Tibial nerve (tissue), 4 donors: ENCODE data around the gene GABRG3. TPM values are rescaled to one million over a fixed set of nuclear protein-coding genes. Genes with fewer than 3 reads are reported as not detected.

Source experiments
- DNase-seq, 2 donors: peaks; one replicate each; pipeline ENCODE4 v3.0.0-alpha.2; 2019; ENCODE audit warnings: low spot score in 2 of 2
- H3K27ac ChIP-seq, 4 donors: fragments of 200-600 bp; sonication (generic) in 3 of 4; one replicate each; pipeline ENCODE4 v1.5.1; 2017 to 2019; ENCODE audit warnings: mild to moderate bottlenecking in 1 of 4
- H3K27me3 ChIP-seq, 2 donors: fragments of 200-600 bp; sonication (generic) in 1 of 2; one replicate each; pipeline versions ENCODE4 v1.5.1 to v1.6.0; 2017 to 2019
- H3K36me3 ChIP-seq, 3 donors: fragments of 200-600 bp; sonication (generic); one replicate each; pipeline ENCODE4 v1.5.1; 2018 to 2019
- H3K4me1 ChIP-seq, 4 donors: fragments of 200-600 bp; sonication (generic) in 3 of 4; one replicate each; pipeline ENCODE4 v1.5.1; 2017 to 2019
- H3K4me3 ChIP-seq, 4 donors: fragments of 200-600 bp; sonication (generic) in 3 of 4; one replicate each; pipeline ENCODE4 v1.5.1; 2017 to 2019; ENCODE audit warnings: mild to moderate bottlenecking in 1 of 4, moderate library complexity in 1 of 4
- H3K9me3 ChIP-seq, 4 donors: fragments of 200-600 bp; sonication (generic) in 3 of 4; one replicate each; pipeline ENCODE4 v1.5.1; 2017 to 2019
- CTCF ChIP-seq, 5 experiments: fragments of 200-600 bp in 3 of 5; fragments of 450-650 bp in 2 of 5; sonication (generic) in 3 of 5; IDR thresholded peaks; one replicate each; pipeline ENCODE4 v1.5.1; 2016 to 2019; ENCODE audit warnings: antibody characterized with exemption in 5 of 5, mild to moderate bottlenecking in 3 of 5, moderate library complexity in 2 of 5
- EP300 ChIP-seq, 2 donors: sonication (generic); formaldehyde crosslinking; IDR thresholded peaks; one replicate each; pipeline ENCODE4 v1.6.1; 2017; ENCODE audit warnings: antibody characterized with exemption in 2 of 2, mild to moderate bottlenecking in 1 of 2
- POLR2A ChIP-seq, 2 donors: fragments of 450-650 bp; IDR thresholded peaks; one replicate each; pipeline ENCODE4 v1.6.1; 2017; ENCODE audit warnings: antibody characterized with exemption in 2 of 2, mild to moderate bottlenecking in 2 of 2, moderate library complexity in 2 of 2
- WGBS, 2 donors: methylation state at CpG; one replicate each; pipeline ENCODE4 v1.1.5; 2018; 5-methylcytosine and 5-hydroxymethylcytosine counted together
- total RNA-seq, 4 donors: library from RNA; depleted of rRNA; stranded (reverse); fragments of >200 nt; gene quantifications; one replicate each; pipeline ENCODE4 v1.1.0, GENCODE V29; 2016

GABRG3 gene
- total RNA-seq, 4 donors from 2014 or later = not detected

- Histone ChIP-seq H3K4me1 (no peaks in the 10 kb centered on the region), H3K4me3 (no peak overlapping the region), H3K9me3 (peaks cover 0 to 10% (median 0%) of the 10 kb centered on the region in 4 donors), H3K27ac (no peak overlapping the region), H3K27me3 (no peaks in the 10 kb centered on the region), H3K36me3 (no peaks in the 10 kb centered on the region)
- TF ChIP-seq POLR2A (IDR thresholded peaks at IDR 0.05) (no peak), CTCF (IDR thresholded peaks at IDR 0.05) (no peak), EP300 (IDR thresholded peaks at IDR 0.05) (no peak)
- DNase-seq = no peak
- 52 to 67% methylated on average over 6 of the region's 6 CpGs for WGBS, 2 donors
Measured at GRCh38 chr15:27196691-27197090, 225.7 kb downstream of the GABRG3 start.

GRCh38 chr15:27201425-27201824 lies 230.4 kb downstream of the GABRG3 start:
- no peak overlapping the region for H3K27ac ChIP-seq
- no peak overlapping the region for H3K4me3 ChIP-seq
- H3K27me3 ChIP-seq = no peaks in the 10 kb centered on the region
- no peaks in the 10 kb centered on the region for H3K36me3 ChIP-seq
- DNase-seq = no peak
- H3K4me1 ChIP-seq = no peaks in the 10 kb centered on the region
- peaks cover 0 to 2% (median 0%) of the 10 kb centered on the region in 4 donors for H3K9me3 ChIP-seq
- TF ChIP-seq CTCF (IDR thresholded peaks at IDR 0.05) = no peak
- no peak for TF ChIP-seq POLR2A (IDR thresholded peaks at IDR 0.05)
- TF ChIP-seq EP300 (IDR thresholded peaks at IDR 0.05) = no peak
- 86 to 87% methylated on average over 3 of the region's 3 CpGs for WGBS, 2 donors

DNA sequence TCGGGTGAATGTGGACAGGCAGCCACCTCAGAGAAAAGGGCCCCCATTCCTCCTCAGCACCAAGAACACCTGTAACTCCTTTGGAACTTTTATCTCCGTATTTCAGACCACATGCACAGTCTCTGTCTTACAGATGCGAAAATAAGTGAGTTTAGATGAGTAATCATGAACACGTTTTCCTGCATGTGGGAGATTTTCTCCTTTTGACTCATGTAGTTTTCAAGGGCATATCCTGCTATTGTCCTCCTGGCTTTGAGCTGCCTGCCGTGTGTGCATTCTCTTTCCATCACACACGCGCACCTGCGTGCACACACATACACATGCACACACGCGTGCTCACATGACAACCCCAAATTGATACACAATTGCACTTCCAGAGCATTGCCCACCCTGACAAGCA lies 239.2 kb downstream of the GABRG3 start:
- WGBS, 2 donors = 88 to 89% methylated on average over 10 of the region's 10 CpGs
- TF ChIP-seq POLR2A (IDR thresholded peaks at IDR 0.05) (no peak), CTCF (IDR thresholded peaks at IDR 0.05) (no peak)
- Histone ChIP-seq H3K27ac (no peak overlapping the region), H3K9me3 (no peaks in the 10 kb centered on the region), H3K4me3 (no peak overlapping the region), H3K4me1 (no peaks in the 10 kb centered on the region), H3K27me3 (no peaks in the 10 kb centered on the region), H3K36me3 (no peaks in the 10 kb centered on the region)
- no peak for DNase-seq

- Histone ChIP-seq H3K36me3 (no peaks in the 10 kb centered on the region), H3K27me3 (no peaks in the 10 kb centered on the region), H3K4me1 (no peaks in the 10 kb centered on the region), H3K9me3 (peaks cover 0 to 7% (median 0%) of the 10 kb centered on the region in 4 donors), H3K4me3 (no peak overlapping the region), H3K27ac (no peak overlapping the region)
- DNase-seq = no peak
- no peak for TF ChIP-seq CTCF (IDR thresholded peaks at IDR 0.05)
- no peak for TF ChIP-seq POLR2A (IDR thresholded peaks at IDR 0.05)
- no peak for TF ChIP-seq EP300 (IDR thresholded peaks at IDR 0.05)
- 84 to 88% methylated on average over 8 of the region's 8 CpGs for WGBS, 2 donors
Measured at GRCh38 chr15:27214032-27214431, 243.1 kb downstream of the GABRG3 start.

GRCh38 chr15:27214961-27215360 lies 244.0 kb downstream of the GABRG3 start:
- Histone ChIP-seq H3K36me3 (no peaks in the 10 kb centered on the region), H3K4me1 (no peaks in the 10 kb centered on the region), H3K27me3 (no peaks in the 10 kb centered on the region), H3K27ac (no peak overlapping the region), H3K9me3 (peaks cover 0 to 7% (median 0%) of the 10 kb centered on the region in 4 donors), H3K4me3 (no peak overlapping the region)
- TF ChIP-seq POLR2A (IDR thresholded peaks at IDR 0.05) = no peak
- WGBS, 2 donors = 83 to 86% methylated on average over 3 of the region's 3 CpGs
- no peak for DNase-seq

- DNase-seq = no peak
- H3K4me3 ChIP-seq = no peak overlapping the region
Measured at GRCh38 chr15:27218426-27218825, 247.4 kb downstream of the GABRG3 start.

More at GRCh38 chr15:27218426-27218825, 247.4 kb downstream of the GABRG3 start:
- 82 to 84% methylated on average over 8 of the region's 8 CpGs for WGBS, 2 donors
- TF ChIP-seq CTCF (IDR thresholded peaks at IDR 0.05) (no peak), EP300 (IDR thresholded peaks at IDR 0.05) (no peak), POLR2A (IDR thresholded peaks at IDR 0.05) (no peak)
- Histone ChIP-seq H3K27ac (no peak overlapping the region), H3K27me3 (no peaks in the 10 kb centered on the region), H3K9me3 (peaks cover 0 to 7% (median 0%) of the 10 kb centered on the region in 4 donors), H3K4me1 (no peaks in the 10 kb centered on the region), H3K36me3 (no peaks in the 10 kb centered on the region)
